Measurements from ENCODE around the gene MINDY3. TPM values are rescaled to one million over a fixed set of nuclear protein-coding genes. Genes with fewer than 3 reads are reported as not detected.

The MINDY3 gene
- total RNA-seq, 5 donors from 2014 or later (not counting 1 experiment from before 2014, with no cell fraction given) = 23.6 to 38.0 (median 29.0) TPM

DNA sequence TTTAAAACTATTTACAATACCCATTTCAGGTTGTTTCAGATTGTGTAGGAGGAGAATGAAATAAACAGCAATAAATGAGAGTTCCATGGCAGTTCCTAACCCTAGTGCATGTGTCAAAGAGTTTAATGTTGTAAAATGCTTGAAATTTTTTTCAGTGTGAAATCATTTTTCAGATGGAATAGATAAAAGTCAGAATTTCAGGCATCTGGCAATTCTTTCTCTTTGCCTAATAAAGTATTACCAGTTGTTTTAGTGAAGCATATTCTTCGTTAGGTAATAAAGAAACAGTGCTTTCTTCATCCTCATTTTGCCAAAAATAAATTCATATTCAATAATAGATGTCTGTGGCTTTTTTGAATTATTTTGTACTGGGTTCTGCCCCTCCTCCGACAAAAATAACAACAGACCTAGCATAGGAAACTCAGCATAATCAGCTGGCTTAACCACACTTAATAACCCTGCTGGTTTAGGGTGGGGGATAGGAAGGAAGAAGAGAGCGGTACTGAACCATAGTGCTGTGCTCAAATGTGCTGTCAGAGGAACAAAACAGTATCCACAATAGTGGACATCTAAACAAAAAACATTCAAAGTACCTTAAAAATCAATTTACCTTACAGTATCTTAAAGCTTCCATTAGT is 39.1 kb downstream of the MINDY3 start:
- H3K9me3 ChIP-seq = no peaks in the 10 kb centered on the region

DNA sequence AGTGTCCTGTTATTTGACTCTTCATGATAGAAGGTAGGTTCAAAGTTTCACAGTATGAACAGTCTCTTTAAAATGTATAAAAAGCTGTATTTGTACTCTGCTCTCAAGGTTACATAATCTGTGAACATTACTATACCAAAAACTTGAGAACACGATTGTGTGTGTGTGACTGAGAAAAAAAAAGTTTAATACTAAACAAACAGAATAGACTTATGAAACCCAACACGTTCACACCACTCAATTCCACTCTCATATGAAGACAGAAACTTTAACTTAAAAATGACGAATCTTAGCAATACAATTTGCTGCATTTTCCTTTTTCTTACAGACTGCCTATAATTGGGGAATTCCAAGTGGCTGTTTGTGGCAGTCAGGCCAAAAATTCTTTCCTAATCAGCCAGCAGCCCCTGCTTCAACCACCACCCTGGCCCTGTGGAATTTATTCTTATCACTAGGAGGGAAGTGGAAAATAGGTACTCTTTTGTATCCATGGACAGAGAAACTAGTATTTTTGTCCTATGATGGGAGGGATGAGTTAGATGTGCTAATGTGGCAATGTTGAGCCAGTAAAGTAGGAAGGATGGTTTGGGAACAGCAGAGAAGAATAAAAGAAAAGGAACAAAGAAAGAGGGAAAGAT is 42.8 kb downstream of the MINDY3 start:
- no peaks in the 10 kb centered on the region for H3K27me3 Mint-ChIP-seq
- Histone ChIP-seq H3K36me3 (ENCODE audit: control insufficient read depth in 2 of 2, extremely low read depth in 1 of 2, insufficient read depth in 1 of 2, low read length in 1 of 2) (peaks cover 5 to 47% of the 10 kb centered on the region in 2 donors), H3K4me1 (ENCODE audit: control insufficient read depth in 1 of 2, extremely low read depth in 1 of 2, insufficient read depth in 2 of 2, low read length in 2 of 2) (no peaks in the 10 kb centered on the region), H3K4me3 (ENCODE audit: control insufficient read depth in 1 of 2, extremely low read depth in 1 of 2, low read length in 1 of 2) (no peak overlapping the region), H3K9me3 (no peaks in the 10 kb centered on the region), H3K27me3 (replicated peaks in 1 of 2; ENCODE audit: control insufficient read depth in 2 of 2, extremely low read depth in 1 of 2, insufficient read depth in 2 of 2, low read length in 1 of 2) (no peaks in the 10 kb centered on the region), H3K27ac (ENCODE audit: low read length) (no peak overlapping the region)
- no peak for ATAC-seq (replicated peaks in 1 of 4)
- CTCF ChIA-PET = no interaction called here
- H3K4me3 Mint-ChIP-seq = no peak overlapping the region
- peaks cover 71% of the 10 kb centered on the region for H3K36me3 Mint-ChIP-seq
- DNase-seq = no peak
- no peaks in the 10 kb centered on the region for H3K9me3 Mint-ChIP-seq
- no CpG with 5 or more reads among the region's 3 CpGs for WGBS (ENCODE audit: insufficient coverage)
- H3K4me1 Mint-ChIP-seq = peaks cover 0 to 5% (median 5%) of the 10 kb centered on the region in 3 donors
- POLR2A ChIA-PET = no interaction called here
- no peak overlapping the region for H3K27ac Mint-ChIP-seq

More for the DNA sequence above, 39.1 kb downstream of the MINDY3 start:
- DNase-seq (no peak), ATAC-seq (replicated peaks in 1 of 4) (no peak)
- H3K27ac ChIP-seq (ENCODE audit: low read length) = no peak overlapping the region
- H3K4me1 ChIP-seq (ENCODE audit: control insufficient read depth in 1 of 2, extremely low read depth in 1 of 2, insufficient read depth in 2 of 2, low read length in 2 of 2) = no peaks in the 10 kb centered on the region
- CTCF ChIA-PET = no interaction called here
- H3K36me3 ChIP-seq (ENCODE audit: control insufficient read depth in 2 of 2, extremely low read depth in 1 of 2, insufficient read depth in 1 of 2, low read length in 1 of 2) = peaks cover 2 to 41% of the 10 kb centered on the region in 2 donors
- H3K4me1 Mint-ChIP-seq = peaks cover 0 to 5% (median 5%) of the 10 kb centered on the region in 3 donors
- no peak overlapping the region for H3K4me3 Mint-ChIP-seq
- no peak overlapping the region for H3K27ac Mint-ChIP-seq
- no peaks in the 10 kb centered on the region for H3K27me3 Mint-ChIP-seq
- no peaks in the 10 kb centered on the region for H3K27me3 ChIP-seq (replicated peaks in 1 of 2; ENCODE audit: control insufficient read depth in 2 of 2, extremely low read depth in 1 of 2, insufficient read depth in 2 of 2, low read length in 1 of 2)
- POLR2A ChIA-PET = no interaction called here
- no CpG with 5 or more reads among the region's 3 CpGs for WGBS (ENCODE audit: insufficient coverage)
- peaks cover 66% of the 10 kb centered on the region for H3K36me3 Mint-ChIP-seq
- H3K4me3 ChIP-seq (ENCODE audit: control insufficient read depth in 1 of 2, extremely low read depth in 1 of 2, low read length in 1 of 2) = no peak overlapping the region
- H3K9me3 Mint-ChIP-seq = no peaks in the 10 kb centered on the region

DNA sequence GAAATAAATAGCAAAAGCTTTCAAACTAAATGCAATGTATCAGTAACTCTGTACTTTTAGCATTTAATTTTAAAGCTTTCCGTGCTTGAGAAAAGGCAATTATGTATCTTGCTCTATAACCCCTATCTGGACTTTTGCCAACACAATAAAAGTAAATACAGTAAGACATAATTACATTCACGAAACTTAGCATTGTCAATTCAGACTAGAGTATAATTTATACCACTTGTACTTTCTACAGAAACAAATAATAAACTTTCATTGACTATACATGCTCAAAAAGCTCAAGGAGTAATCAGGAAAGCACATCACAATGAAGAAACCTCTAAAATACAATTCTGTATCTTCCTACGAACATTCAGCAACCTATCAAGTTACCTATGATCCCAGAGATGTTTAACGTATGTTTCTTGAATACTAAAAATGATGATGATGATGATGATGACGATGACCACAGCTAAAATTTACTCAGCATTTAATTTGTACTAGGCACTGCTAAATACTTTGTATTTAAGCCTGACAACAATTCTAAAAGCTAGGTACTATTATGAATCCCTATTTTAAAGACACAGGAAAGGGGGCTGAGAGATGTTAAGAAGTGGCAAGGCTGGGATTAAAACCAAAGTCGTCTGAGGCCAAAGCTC is 44.9 kb downstream of the MINDY3 start:
- no peak for DNase-seq
- Histone ChIP-seq H3K36me3 (ENCODE audit: control insufficient read depth in 2 of 2, extremely low read depth in 1 of 2, insufficient read depth in 1 of 2, low read length in 1 of 2) (peaks cover 5 to 40% of the 10 kb centered on the region in 2 donors), H3K4me1 (ENCODE audit: control insufficient read depth in 1 of 2, extremely low read depth in 1 of 2, insufficient read depth in 2 of 2, low read length in 2 of 2) (no peaks in the 10 kb centered on the region), H3K27ac (ENCODE audit: low read length) (no peak overlapping the region), H3K9me3 (no peaks in the 10 kb centered on the region), H3K27me3 (replicated peaks in 1 of 2; ENCODE audit: control insufficient read depth in 2 of 2, extremely low read depth in 1 of 2, insufficient read depth in 2 of 2, low read length in 1 of 2) (no peaks in the 10 kb centered on the region), H3K4me3 (ENCODE audit: control insufficient read depth in 1 of 2, extremely low read depth in 1 of 2, low read length in 1 of 2) (no peak overlapping the region)
- no peak for ATAC-seq (replicated peaks in 1 of 4)
- ChIA-PET CTCF (no interaction called here), POLR2A (interaction anchor here in 1 of 2 donors (0.6 kb wide), 1 partner anchor 1469 kb away, joined by 3 read pairs; no protein-coding TSS in a partner anchor)
- peaks cover 0 to 2% (median 0%) of the 10 kb centered on the region in 3 donors for H3K4me1 Mint-ChIP-seq
- peaks cover 66% of the 10 kb centered on the region for H3K36me3 Mint-ChIP-seq
- H3K4me3 Mint-ChIP-seq = no peak overlapping the region
- no peaks in the 10 kb centered on the region for H3K27me3 Mint-ChIP-seq
- no peak overlapping the region for H3K27ac Mint-ChIP-seq
- H3K9me3 Mint-ChIP-seq = no peaks in the 10 kb centered on the region
- WGBS (ENCODE audit: insufficient coverage) = 100% methylated on average over 1 of the region's 6 CpGs

DNA sequence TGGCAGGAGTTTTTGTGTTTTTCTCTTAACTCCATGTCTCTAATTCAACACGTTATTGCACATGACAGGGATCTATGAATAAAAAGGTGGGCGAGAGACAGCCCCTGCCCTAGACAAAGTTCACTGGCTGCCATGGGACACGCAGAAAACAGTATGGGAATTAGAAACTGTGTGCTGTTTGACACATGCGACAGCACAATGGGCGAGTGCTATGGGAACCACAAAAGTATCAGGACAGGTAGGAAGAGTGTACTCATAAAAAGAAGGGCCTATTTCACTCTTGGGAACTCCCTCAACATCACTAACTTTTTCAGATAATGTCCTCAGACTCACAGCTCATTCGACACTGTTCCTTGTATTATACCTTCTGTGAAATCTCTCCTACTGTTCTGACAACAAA is 45.7 kb downstream of the MINDY3 start:
- no peaks in the 10 kb centered on the region for H3K9me3 Mint-ChIP-seq
- ChIA-PET CTCF (no interaction called here), POLR2A (no interaction called here)
- Histone ChIP-seq H3K27ac (ENCODE audit: low read length) (no peak overlapping the region), H3K4me1 (ENCODE audit: control insufficient read depth in 1 of 2, extremely low read depth in 1 of 2, insufficient read depth in 2 of 2, low read length in 2 of 2) (no peaks in the 10 kb centered on the region), H3K4me3 (ENCODE audit: control insufficient read depth in 1 of 2, extremely low read depth in 1 of 2, low read length in 1 of 2) (no peak overlapping the region), H3K9me3 (no peaks in the 10 kb centered on the region), H3K27me3 (replicated peaks in 1 of 2; ENCODE audit: control insufficient read depth in 2 of 2, extremely low read depth in 1 of 2, insufficient read depth in 2 of 2, low read length in 1 of 2) (no peaks in the 10 kb centered on the region), H3K36me3 (ENCODE audit: control insufficient read depth in 2 of 2, extremely low read depth in 1 of 2, insufficient read depth in 1 of 2, low read length in 1 of 2) (peaks cover 4 to 33% of the 10 kb centered on the region in 2 donors)
- no CpG with 5 or more reads among the region's 6 CpGs for WGBS (ENCODE audit: insufficient coverage)
- H3K27me3 Mint-ChIP-seq = no peaks in the 10 kb centered on the region
- H3K27ac Mint-ChIP-seq = no peak overlapping the region
- no peak overlapping the region for H3K4me3 Mint-ChIP-seq
- ATAC-seq (replicated peaks in 1 of 4) (no peak), DNase-seq (no peak)
- H3K36me3 Mint-ChIP-seq = peaks cover 60% of the 10 kb centered on the region
- H3K4me1 Mint-ChIP-seq = peaks cover 0 to 2% (median 0%) of the 10 kb centered on the region in 3 donors

DNA sequence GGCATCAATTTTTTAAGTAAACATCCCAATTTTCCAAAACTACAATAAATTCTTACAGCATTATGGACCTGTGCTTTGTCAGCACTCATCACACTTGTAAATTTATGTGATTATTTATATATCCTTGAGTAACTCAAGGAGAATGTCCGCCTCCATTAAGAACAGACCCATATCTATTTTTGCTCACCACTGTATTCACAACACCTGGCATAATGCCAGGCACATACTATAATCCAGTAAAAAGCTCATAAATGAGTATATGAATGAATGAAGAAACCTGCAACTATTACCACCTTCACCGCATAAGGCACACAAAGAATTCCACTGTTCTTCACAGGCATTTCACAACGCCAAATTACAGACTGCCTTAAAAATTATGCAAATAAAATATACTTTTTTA is 46.9 kb downstream of the MINDY3 start:
- Histone ChIP-seq H3K36me3 (ENCODE audit: control insufficient read depth in 2 of 2, extremely low read depth in 1 of 2, insufficient read depth in 1 of 2, low read length in 1 of 2) (peaks cover 3 to 32% of the 10 kb centered on the region in 2 donors), H3K4me1 (ENCODE audit: control insufficient read depth in 1 of 2, extremely low read depth in 1 of 2, insufficient read depth in 2 of 2, low read length in 2 of 2) (no peaks in the 10 kb centered on the region), H3K9me3 (no peaks in the 10 kb centered on the region), H3K27me3 (replicated peaks in 1 of 2; ENCODE audit: control insufficient read depth in 2 of 2, extremely low read depth in 1 of 2, insufficient read depth in 2 of 2, low read length in 1 of 2) (no peaks in the 10 kb centered on the region), H3K27ac (ENCODE audit: low read length) (no peak overlapping the region), H3K4me3 (ENCODE audit: control insufficient read depth in 1 of 2, extremely low read depth in 1 of 2, low read length in 1 of 2) (no peak overlapping the region)
- Mint-ChIP-seq H3K4me3 (no peak overlapping the region), H3K9me3 (no peaks in the 10 kb centered on the region), H3K4me1 (peaks cover 0 to 2% (median 0%) of the 10 kb centered on the region in 3 donors), H3K36me3 (peaks cover 61% of the 10 kb centered on the region), H3K27ac (no peak overlapping the region), H3K27me3 (no peaks in the 10 kb centered on the region)
- DNase-seq (no peak), ATAC-seq (replicated peaks in 1 of 4) (no peak)
- ChIA-PET POLR2A (no interaction called here), CTCF (interaction anchor here in 1 of 2 donors (0.7 kb wide), 1 partner anchor 1476 kb away, joined by 3 read pairs; no protein-coding TSS in a partner anchor)
- no CpG with 5 or more reads among the region's 3 CpGs for WGBS (ENCODE audit: insufficient coverage)

DNA sequence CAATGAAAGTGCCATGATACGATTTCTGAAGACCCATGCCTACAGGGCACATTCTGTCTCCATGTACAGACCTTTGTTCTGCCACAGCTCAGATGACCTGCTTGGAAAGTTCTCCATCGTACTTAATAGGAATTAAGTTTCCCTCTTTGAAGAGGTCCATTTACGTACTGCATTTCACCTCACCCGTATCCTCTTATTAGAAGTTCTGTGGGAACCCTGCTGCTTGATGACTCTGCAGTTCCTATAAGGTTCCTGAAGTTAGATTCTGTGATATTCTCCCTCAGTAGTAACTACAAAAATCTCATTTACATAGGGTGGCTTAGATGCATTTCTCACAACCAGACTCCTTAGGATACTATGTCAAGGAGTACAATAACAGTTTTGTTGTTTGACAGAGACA is 50.9 kb downstream of the MINDY3 start:
- WGBS (ENCODE audit: insufficient coverage) = no CpG with 5 or more reads among the region's 4 CpGs
- no peaks in the 10 kb centered on the region for H3K27me3 Mint-ChIP-seq
- ChIA-PET CTCF (no interaction called here), POLR2A (no interaction called here)
- H3K9me3 Mint-ChIP-seq = no peaks in the 10 kb centered on the region
- no peak overlapping the region for H3K4me3 Mint-ChIP-seq
- H3K27ac Mint-ChIP-seq = no peak overlapping the region
- DNase-seq = no peak
- no peak overlapping the region for H3K27ac ChIP-seq (ENCODE audit: low read length)
- H3K9me3 ChIP-seq = no peaks in the 10 kb centered on the region
- H3K4me1 Mint-ChIP-seq = peaks cover 0 to 6% (median 0%) of the 10 kb centered on the region in 3 donors
- H3K4me3 ChIP-seq (ENCODE audit: control insufficient read depth in 1 of 2, extremely low read depth in 1 of 2, low read length in 1 of 2) = no peak overlapping the region
- H3K27me3 ChIP-seq (replicated peaks in 1 of 2; ENCODE audit: control insufficient read depth in 2 of 2, extremely low read depth in 1 of 2, insufficient read depth in 2 of 2, low read length in 1 of 2) = no peaks in the 10 kb centered on the region
- peaks cover 71% of the 10 kb centered on the region for H3K36me3 Mint-ChIP-seq
- no peaks in the 10 kb centered on the region for H3K4me1 ChIP-seq (ENCODE audit: control insufficient read depth in 1 of 2, extremely low read depth in 1 of 2, insufficient read depth in 2 of 2, low read length in 2 of 2)
- peaks cover 10 to 40% of the 10 kb centered on the region in 2 donors for H3K36me3 ChIP-seq (ENCODE audit: control insufficient read depth in 2 of 2, extremely low read depth in 1 of 2, insufficient read depth in 1 of 2, low read length in 1 of 2)
- no peak for ATAC-seq (replicated peaks in 1 of 4)
